GM20000 (cell line): Measurements from ENCODE around the gene KRTAP1-1.
"Not testable (repeated sequence)": the region's sequence is repeated elsewhere in the genome, so short reads cannot be mapped to it uniquely, and the experiment has no call there.

Experiments used
- DNase-seq: peaks from one replicate; pipeline ENCODE4 v3.0.0; 2012; ENCODE audit warnings: low spot score
- TF ChIP-seq, protein P1 (sequence below): IDR thresholded peaks from 2 replicates; pipeline ENCODE4 v1.5.1; 2012; ENCODE audit warnings: mild to moderate bottlenecking, control low read depth; ENCODE audit errors: extremely low read depth, missing control alignments

The KRTAP1-1 gene

DNA sequence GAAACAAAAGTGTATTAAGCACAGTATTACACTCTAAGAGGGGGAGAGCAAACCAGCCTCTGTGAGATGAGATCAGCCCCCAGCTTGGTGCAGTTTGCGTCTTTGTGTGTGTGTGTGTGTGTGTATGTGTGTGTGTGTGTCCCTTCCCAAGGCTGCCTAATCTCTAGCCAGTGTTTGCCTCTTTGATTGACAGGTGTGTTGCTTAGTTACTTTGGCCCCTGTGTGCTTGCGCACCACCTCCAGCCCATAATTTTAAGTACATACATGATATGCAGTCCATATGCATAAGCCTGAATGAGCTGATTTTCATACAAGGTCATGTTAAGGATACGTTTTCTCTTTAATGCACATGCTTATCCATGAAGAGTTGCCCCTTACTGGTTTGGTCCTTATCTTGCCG, 39.5 kb downstream of the KRTAP1-1 start:
- DNase-seq, result no peak
- TF ChIP-seq, protein P1, sequence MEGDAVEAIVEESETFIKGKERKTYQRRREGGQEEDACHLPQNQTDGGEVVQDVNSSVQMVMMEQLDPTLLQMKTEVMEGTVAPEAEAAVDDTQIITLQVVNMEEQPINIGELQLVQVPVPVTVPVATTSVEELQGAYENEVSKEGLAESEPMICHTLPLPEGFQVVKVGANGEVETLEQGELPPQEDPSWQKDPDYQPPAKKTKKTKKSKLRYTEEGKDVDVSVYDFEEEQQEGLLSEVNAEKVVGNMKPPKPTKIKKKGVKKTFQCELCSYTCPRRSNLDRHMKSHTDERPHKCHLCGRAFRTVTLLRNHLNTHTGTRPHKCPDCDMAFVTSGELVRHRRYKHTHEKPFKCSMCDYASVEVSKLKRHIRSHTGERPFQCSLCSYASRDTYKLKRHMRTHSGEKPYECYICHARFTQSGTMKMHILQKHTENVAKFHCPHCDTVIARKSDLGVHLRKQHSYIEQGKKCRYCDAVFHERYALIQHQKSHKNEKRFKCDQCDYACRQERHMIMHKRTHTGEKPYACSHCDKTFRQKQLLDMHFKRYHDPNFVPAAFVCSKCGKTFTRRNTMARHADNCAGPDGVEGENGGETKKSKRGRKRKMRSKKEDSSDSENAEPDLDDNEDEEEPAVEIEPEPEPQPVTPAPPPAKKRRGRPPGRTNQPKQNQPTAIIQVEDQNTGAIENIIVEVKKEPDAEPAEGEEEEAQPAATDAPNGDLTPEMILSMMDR, result no peak

DNA sequence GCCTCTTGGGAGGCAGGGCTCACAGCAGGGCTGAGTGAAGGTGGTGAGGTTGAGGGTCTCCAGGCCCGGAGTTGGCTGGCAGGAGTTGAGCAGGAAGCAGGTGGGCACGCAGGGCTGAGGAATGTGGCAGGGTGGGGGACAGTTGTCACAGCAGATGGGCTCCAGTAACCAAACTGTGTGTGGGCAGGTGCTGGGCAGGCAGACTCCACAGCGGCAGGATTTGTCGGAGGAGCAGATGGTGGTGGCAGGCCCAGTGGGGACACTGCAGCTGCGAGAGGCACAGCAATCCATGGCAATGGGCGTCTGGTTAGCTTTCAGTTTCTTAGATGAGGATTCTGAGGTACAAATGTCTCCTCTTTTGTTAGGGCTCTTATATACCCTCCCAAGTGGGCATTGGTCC, 41.7 kb downstream of the KRTAP1-1 start, which contains the start of gene KRTAP3-2:
KRTAP3-2 (minus strand) TSS at position 344 of the 400 bp plus-strand sequence; CDS start at position 291, 53 bp downstream.
- not testable (repeated sequence) for DNase-seq

DNA sequence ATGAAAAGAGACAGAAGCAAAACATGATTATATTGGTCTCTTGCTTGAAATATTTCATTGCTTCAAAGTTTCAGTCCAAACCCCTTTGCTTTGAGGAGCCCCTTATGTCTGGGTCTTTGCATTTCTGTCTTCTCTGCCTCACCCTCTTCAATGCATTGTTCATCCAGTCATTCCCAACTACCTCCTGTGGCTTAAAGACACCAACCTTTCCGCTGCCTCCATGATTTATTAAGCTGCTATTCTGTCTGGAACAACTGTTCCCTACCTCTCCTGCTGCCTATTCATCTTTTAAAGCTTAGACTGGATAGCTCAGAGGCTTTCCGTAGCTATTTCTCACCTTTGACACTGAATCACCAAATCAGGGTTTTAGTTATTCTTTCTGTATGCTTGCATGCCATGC, 43.9 kb downstream of the KRTAP1-1 start:
- TF ChIP-seq, protein P1, result no peak

GRCh38 chr17:40996829-40997228, 44.4 kb downstream of the KRTAP1-1 start:
- TF ChIP-seq, protein P1, result no peak

More for the DNA sequence above, 43.9 kb downstream of the KRTAP1-1 start:
- DNase-seq, result no peak

DNA sequence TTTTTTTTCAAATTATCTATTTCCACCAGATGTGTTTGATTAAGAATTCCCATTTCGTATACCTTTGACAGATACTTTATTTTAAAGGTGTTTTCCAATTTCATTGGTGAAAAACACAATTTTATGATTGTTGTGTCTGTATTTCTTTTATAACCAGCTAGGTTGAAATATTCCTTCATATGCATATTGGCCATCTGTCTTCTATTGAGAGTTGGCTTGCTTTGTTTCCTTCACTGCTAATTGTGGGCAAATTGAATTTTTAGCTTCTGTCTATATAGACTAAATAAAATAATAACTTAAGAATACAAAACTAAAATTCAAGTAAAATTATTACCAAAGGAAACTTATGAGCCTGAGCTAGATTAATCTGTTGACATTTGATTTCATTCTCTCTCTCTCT, 46.1 kb downstream of the KRTAP1-1 start:
- TF ChIP-seq, protein P1, result no peak

More at GRCh38 chr17:40996829-40997228, 44.4 kb downstream of the KRTAP1-1 start:
- no peak for DNase-seq

GRCh38 chr17:40993839-40994238, 47.4 kb downstream of the KRTAP1-1 start, which contains the start of gene KRTAP3-3:
TSS of gene KRTAP3-3 (minus strand) at chr17:40994164. CDS start at chr17:40994097, 67 bp downstream.
- DNase-seq, result no peak

More for the DNA sequence above, 46.1 kb downstream of the KRTAP1-1 start:
- DNase-seq, result no peak

DNA sequence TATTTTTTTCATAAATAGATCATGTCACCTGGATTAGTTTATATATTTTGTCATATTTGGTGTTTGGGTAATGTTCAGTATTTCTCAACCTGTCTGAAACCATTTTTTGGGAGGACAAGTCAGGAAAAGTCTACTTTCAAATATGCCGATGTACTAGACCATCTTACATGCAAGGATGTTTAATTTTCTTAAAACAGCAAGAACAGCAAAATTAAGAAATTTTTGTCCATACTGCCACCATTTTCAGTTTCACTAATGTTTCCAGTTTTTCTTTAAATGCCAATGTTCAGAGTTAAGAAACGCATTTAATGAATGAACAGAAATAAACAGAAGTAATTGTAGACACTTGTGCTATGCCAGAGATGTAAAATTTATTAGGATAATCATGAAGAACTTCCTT, 48.2 kb downstream of the KRTAP1-1 start:
- TF ChIP-seq, protein P1, result no peak
- DNase-seq, result no peak

More at GRCh38 chr17:40993839-40994238, 47.4 kb downstream of the KRTAP1-1 start, which contains the start of gene KRTAP3-3:
- TF ChIP-seq, protein P1, result no peak

- no peak for DNase-seq
These were observed 48.6 kb downstream of the KRTAP1-1 start for GRCh38 chr17:40992666-40993065.

More at GRCh38 chr17:40992666-40993065, 48.6 kb downstream of the KRTAP1-1 start:
- TF ChIP-seq, protein P1, result no peak
